Measurements from ENCODE around the gene TMEM86A. TPM values are rescaled to one million over a fixed set of nuclear protein-coding genes. Genes with fewer than 3 reads are reported as not detected.

TMEM86A gene
- total RNA-seq, 2 donors from 2014 or later: 6.2 to 6.9 TPM

- no peak overlapping the region for H3K4me3 Mint-ChIP-seq
- H3K4me3 ChIP-seq (ENCODE audit: low read length): no peak overlapping the region
- H3K36me3 ChIP-seq (ENCODE audit: control insufficient read depth, insufficient read depth, low read length): no peaks in the 10 kb centered on the region
- no peaks in the 10 kb centered on the region for H3K27me3 ChIP-seq (ENCODE audit: control insufficient read depth, insufficient read depth, low read length, poor library complexity, severe bottlenecking)
- no peak overlapping the region for H3K9ac ChIP-seq (ENCODE audit: extremely low read depth, low read length, poor library complexity, severe bottlenecking)
- no peaks in the 10 kb centered on the region for H3K36me3 Mint-ChIP-seq (ENCODE audit: low read depth)
- H3K27ac Mint-ChIP-seq: no peak overlapping the region
- no peak overlapping the region for H3K27ac ChIP-seq (ENCODE audit: low read depth, low read length)
- no peak for TF ChIP-seq CTCF (conservative IDR thresholded peaks at IDR 0.05)
- H3K9me3 ChIP-seq (ENCODE audit: control insufficient read depth, low read length): no peaks in the 10 kb centered on the region
- H3K4me1 ChIP-seq (ENCODE audit: control insufficient read depth, insufficient read depth, low read length): no peaks in the 10 kb centered on the region
- no peak for DNase-seq
- no peaks in the 10 kb centered on the region for H3K27me3 Mint-ChIP-seq (ENCODE audit: insufficient read depth)
- 64 to 71% methylated on average over 3 of the region's 3 CpGs for WGBS, 2 experiments (ENCODE audit: insufficient coverage in 1 of 2, insufficient read length in 1 of 2)
- peaks cover 1% of the 10 kb centered on the region for H3K4me1 Mint-ChIP-seq
- no peaks in the 10 kb centered on the region for H3K9me3 Mint-ChIP-seq
These were observed 53.9 kb downstream of the TMEM86A start for GRCh38 chr11:18752502-18752901.

DNA sequence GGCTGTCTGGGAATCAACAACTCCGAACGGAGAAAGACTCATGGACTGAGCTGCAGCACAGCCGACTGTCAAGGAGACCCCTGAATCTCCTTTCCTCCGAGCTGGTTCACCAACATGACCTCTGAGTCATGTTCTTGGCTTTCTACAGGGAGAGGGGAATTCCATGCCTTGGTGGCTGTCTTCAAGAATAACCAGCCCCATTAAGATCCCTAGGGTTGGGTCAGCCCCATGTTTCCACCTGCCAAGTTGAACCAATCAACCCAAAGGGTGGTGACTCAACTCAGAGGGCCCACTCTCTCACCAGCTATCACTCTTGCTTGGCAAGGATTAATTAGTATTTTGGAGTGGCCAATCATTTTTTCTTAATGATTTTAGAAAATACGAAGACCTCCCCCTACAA, 55.7 kb downstream of the TMEM86A start:
- Mint-ChIP-seq H3K27me3 (ENCODE audit: insufficient read depth) (no peaks in the 10 kb centered on the region), H3K36me3 (ENCODE audit: low read depth) (no peaks in the 10 kb centered on the region), H3K27ac (no peak overlapping the region), H3K4me1 (peaks cover 1% of the 10 kb centered on the region), H3K4me3 (no peak overlapping the region), H3K9me3 (no peaks in the 10 kb centered on the region)
- Histone ChIP-seq H3K36me3 (ENCODE audit: control insufficient read depth, insufficient read depth, low read length) (no peaks in the 10 kb centered on the region), H3K27me3 (ENCODE audit: control insufficient read depth, insufficient read depth, low read length, poor library complexity, severe bottlenecking) (no peaks in the 10 kb centered on the region), H3K4me3 (ENCODE audit: low read length) (no peak overlapping the region), H3K9me3 (ENCODE audit: control insufficient read depth, low read length) (no peaks in the 10 kb centered on the region), H3K4me1 (ENCODE audit: control insufficient read depth, insufficient read depth, low read length) (no peaks in the 10 kb centered on the region), H3K27ac (ENCODE audit: low read depth, low read length) (no peak overlapping the region), H3K9ac (ENCODE audit: extremely low read depth, low read length, poor library complexity, severe bottlenecking) (no peak overlapping the region)
- TF ChIP-seq CTCF (conservative IDR thresholded peaks at IDR 0.05): no peak
- 75 to 81% methylated on average over 4 to 5 of the region's 5 CpGs for WGBS, 2 experiments (ENCODE audit: insufficient coverage in 1 of 2, insufficient read length in 1 of 2)
- DNase-seq: no peak

Other genes with a start within 250 kb of the TMEM86A start
- gene LDHAL6A, start 242.9 kb upstream of the TMEM86A start, total RNA-seq: not detected
- 10 to 100 TPM; 56.3 to 67.4 TPM for gene TSG101, start 171.8 kb upstream of the TMEM86A start, total RNA-seq
- gene UEVLD, start 110.0 kb upstream of the TMEM86A start, total RNA-seq: 10 to 100 TPM; 14.4 to 15.0 TPM
- gene MISFA, start 99.0 kb upstream of the TMEM86A start, total RNA-seq: 1 to 10 TPM; 5.3 to 6.0 TPM
- 10 to 100 TPM; 19.3 to 22.9 TPM for gene SPTY2D1, start 64.4 kb upstream of the TMEM86A start, total RNA-seq
- gene IGSF22, start 27.4 kb downstream of the TMEM86A start, total RNA-seq: 1 to 10 TPM in 1 of 2 donors, under 1 TPM in 1; 0.22 to 1.6 TPM
- 10 to 100 TPM; 27.6 to 51.0 TPM for gene PTPN5, start 93.0 kb downstream of the TMEM86A start, total RNA-seq
- not detected for gene MRGPRX1, start 240.6 kb downstream of the TMEM86A start, total RNA-seq

All from endodermal cell (in vitro differentiated cells).